NCI-H82 (cell line): Measurements from ENCODE around the gene FAM186B.
"Not testable (repeated sequence)": the region's sequence is repeated elsewhere in the genome, so short reads cannot be mapped to it uniquely, and the experiment has no call there.

Source experiments
- DNase-seq: peaks from one replicate; lab custom pipeline; 2025; lab: John Stamatoyannopoulos, UW

FAM186B gene

DNA sequence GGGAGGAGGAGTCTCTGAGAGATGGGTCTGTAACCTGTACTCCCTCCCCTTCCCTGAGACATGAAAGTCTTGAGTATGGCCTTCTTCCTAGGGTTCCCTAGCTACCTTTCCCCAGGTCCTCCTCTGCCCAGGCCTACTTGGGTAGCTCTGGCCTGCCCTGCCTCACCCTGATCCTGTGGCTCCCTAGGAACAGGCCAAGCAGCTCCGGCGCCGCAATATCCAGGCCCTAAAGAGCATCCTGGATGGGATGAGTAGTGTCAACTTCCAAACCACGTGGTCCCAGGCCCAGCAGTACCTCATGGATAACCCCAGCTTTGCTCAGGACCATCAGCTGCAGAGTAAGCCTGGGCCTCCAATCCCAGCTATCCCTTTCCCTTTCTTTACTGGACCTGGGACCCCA, 30.2 kb upstream of the FAM186B start:
- DNase-seq, result no peak

DNA sequence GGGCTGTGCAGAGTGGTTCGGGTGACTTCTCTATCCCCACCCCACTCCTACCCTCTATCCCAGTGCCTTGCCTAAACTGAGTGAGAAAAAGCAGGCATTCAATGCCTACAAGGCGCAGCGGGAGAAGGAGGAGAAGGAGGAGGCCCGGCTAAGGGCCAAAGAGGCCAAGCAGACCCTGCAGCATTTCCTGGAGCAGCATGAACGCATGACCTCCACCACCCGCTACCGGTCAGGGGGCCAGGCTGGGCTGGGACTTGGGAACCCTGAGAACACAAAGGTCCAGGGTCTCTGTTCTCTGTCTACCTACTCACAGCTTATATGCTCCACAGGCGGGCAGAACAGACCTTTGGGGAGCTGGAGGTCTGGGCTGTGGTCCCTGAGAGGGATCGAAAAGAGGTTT, 29.6 kb upstream of the FAM186B start:
- DNase-seq, result no peak

GRCh38 chr12:49633703-49634345, 28.4 kb upstream of the FAM186B start:
- DNase-seq, result no peak

DNA sequence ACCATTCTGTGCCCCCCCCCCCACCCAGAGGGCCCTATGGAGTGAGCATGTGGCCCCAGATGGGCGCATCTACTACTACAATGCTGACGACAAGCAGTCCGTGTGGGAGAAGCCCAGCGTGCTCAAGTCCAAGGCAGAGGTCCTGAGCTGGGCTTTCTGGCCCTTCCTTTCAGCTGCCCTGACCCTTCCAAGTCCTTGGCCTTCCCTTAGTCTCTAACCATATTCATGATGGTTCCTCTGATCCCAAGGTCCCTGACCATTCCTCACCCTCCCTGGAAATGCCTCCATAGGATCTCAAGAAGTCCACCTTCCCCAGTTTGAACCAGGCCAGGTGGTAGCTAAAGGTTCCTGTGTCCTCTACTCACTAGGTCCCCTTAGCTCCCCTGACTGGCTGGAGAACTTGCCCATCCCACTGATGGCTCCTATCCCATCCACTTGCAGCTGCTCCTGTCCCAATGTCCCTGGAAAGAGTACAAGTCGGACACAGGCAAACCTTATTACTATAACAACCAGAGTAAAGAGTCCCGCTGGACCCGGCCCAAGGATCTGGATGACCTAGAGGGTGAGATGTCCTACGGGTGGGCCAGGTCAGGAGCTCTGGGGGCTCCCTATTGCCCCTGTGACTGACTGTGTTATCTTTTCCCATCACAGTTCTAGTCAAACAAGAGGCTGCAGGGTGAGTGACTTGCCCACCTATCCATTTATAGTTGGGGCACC, 27.7 kb upstream of the FAM186B start:
- no peak for DNase-seq

GRCh38 chr12:49632401-49632800, 27.0 kb upstream of the FAM186B start:
- no peak for DNase-seq

DNA sequence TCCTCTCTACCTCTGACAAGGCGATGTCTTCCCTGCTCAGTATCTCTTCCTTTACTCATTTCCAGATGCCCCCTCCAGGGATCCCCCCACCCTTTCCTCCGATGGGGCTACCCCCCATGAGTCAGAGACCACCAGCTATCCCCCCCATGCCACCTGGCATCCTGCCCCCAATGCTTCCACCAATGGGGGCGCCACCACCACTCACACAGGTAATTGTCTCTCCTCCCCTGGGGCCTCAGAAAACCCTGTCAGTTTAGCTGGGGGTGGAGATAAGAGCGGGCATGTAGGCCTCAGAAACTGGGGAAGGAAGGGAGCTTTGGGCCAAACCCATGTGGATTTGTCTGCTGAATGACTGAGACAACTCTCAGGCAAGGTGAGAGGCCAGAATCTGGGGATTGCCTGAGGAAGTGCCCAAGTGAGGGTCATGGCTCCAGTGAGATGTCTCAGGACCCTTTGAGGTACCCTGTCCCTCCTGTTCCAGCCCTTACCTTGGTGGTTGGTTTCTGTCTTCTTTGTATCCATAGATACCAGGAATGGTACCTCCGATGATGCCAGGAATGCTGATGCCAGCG, 26.0 kb upstream of the FAM186B start:
- DNase-seq, result no peak

GRCh38 chr12:49627752-49628360, 22.4 kb upstream of the FAM186B start:
- no peak for DNase-seq

- DNase-seq, result no peak
Measured at GRCh38 chr12:49626836-49627235, 21.4 kb upstream of the FAM186B start.

DNA sequence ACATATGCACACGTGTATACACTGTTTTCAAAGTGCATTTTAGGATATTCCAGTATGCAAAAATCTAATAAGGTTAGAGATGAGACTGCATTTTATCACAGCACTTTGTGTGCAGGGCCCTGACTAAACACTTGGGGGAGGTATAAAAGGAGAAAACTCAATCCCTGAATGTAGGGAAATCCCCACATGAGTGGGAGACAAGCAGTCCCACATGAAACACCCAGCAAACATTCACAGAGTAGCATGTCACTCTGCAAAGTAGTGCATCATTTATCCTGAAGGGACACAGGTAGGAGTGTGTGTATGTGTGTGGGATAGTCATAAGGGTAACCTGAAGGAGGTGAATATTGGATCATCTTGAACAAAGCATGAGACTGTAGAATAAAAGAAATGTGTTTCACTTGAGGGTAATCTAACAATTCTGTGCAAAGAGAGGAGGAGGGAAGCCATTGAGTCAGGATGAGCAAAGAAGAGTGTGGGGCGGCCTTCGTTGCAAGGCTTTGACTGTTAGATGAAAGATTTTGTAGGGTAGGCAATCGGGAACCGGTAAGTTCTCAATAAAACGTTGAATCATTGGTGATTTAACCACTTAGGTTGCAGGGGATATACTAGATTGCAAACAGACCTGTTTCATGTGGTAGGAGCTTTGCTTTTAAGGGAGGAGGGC, 20.9 kb upstream of the FAM186B start:
- no peak for DNase-seq

DNA sequence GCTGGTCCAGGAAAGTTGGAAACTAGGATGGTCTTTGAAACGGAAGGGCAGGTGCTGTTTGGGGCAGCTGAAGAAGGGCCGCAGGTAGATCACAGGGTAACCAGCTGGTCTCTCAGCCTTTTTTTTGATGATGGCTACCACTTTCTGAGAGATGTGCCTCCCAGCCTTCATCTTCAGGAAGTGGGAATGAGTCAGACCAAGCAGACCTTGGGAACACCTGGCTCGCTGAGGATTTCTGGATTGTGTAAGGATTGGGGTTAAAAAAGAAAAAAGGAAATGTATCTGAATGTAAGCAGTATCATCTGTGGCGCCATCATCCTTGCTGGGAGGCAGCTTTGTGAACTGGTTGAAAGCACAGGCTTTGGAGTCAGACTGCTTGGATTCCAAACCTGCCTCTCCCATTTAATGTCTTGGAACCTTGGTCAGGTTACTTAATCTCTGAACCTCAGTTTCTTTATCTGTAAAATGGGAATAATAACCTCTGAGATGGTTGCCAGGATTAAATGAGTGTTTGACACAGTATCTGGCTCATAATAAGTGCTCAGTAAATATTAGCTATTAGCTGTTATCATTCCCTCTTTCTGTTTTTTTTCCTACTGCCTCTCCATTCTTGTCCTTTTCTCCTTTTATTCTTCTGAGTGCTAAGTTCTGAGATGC, 19.6 kb upstream of the FAM186B start:
- no peak for DNase-seq

GRCh38 chr12:49623142-49623904, 17.9 kb upstream of the FAM186B start, which contains the start of gene PRPF40B:
TSS of gene PRPF40B (plus strand) at chr12:49623561. CDS start at chr12:49623591, 30 bp downstream.
- peak; percentile 97 for DNase-seq

- DNase-seq, result peak; percentile 67
Measured at GRCh38 chr12:49622501-49623141, 17.2 kb upstream of the FAM186B start.

DNA sequence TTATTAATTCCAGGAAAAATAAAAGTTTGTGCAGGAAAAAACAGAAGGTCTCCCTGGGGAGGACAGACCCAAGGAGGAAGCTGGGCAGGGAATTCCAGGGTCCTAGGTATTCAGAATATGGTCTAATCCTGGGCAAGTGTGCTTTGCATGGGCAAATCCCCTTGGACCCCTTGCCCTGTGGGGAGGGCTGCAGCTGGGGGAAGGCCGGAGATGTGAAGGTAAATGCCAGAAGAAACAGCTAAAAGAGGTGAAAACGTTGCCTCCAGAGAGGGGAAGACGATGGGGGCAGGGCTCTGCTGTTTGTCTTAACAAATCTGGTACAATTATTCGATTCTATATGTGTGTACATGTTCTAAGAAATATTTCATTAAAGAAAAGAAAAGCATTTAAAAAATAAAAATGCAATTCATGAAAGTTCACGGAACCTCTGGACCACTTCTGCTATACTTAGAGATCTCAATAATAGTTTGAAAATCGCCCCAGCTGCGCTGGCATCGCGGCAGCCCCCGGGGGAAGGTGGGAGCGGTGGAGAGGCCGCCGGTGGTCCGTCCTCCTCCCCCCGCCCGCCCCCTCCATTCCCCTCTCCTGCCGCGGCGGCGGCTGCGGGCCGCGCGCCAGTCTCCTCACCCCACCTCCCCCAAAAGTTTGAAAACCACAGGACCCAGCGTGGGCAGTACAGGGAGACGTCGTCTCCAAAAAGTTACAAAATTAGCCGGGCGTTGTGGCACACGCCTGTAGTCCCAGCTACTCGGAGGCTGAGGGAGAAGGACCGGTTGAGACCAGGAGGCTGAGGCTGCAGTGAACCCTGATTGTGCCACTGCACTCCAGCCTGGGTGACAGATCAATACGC, 16.4 kb upstream of the FAM186B start:
- no peak for DNase-seq

GRCh38 chr12:49619286-49619685, 13.8 kb upstream of the FAM186B start:
- DNase-seq, result no peak

GRCh38 chr12:49618576-49618975, 13.1 kb upstream of the FAM186B start:
- no peak for DNase-seq

DNA sequence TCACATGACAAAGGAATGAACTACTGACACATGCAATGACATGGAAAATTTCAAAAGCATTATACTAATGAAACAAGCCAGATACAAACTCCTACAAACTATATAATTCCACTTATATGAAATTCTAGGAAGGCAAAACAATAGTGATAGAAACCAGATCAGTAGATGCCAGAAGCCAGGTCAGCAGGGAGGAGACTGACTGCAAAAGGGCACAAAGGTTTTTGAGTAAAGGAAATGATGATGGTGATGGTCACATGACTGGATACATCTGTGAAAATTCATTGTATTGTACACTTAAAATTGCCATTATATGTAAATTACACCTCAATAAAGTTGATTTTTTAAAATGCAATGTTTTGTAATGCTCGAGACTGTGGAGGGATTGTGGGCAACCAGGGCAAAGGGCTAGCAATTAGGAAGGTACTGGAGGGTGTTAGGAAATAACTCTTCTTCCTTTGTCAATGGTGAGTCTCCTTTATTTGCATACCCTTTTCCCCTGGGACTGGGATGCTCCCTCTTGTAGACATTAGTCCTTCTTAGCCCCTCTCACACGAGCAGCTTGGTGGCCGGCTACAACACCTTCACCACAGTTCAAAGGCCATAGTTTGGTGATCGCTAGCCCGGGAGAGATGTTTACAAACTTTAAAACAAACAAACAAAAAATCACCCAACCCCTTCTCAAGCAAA, 11.2 kb upstream of the FAM186B start:
- peak; percentile 67 for DNase-seq

DNA sequence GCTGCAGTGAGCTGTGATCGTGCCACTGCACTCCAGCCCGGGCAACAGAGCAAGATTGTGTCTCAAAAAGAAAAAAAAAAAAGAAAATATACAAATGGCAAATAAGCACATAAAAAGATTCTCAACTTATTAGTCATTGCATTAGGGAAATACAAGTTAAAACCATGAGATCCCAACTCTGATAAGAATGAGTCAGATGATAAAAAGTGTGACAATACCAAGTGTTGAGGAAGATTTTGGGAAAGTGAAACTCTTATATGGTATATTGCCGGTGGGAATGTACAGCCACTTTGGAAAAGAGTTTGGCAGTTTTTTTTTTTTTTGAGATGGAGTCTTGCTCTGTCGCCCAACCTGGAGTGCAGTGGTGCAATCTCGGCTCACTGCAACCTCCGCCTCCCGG, 10.3 kb upstream of the FAM186B start:
- DNase-seq, result no peak

DNA sequence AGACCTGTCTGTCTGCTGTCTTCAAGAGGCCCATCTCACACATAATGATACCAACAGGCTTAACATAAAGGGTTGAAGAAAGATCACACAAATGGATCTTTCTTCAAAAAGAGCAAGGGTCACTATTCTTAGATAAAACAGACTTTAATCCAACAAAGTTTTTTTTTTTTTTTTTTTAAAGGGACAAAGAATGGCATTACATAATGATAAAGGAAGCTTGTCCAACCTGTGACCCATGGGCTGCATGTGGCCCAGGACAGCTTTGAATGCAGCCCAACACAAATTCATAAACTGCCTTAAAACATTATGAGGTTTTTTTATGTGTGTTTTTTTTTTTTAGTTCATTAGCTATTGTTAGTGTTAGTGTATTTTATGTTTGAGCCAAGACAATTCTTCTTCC, 6.8 kb upstream of the FAM186B start:
- DNase-seq, result no peak

GRCh38 chr12:49610785-49611184, 5.3 kb upstream of the FAM186B start:
- DNase-seq, result not testable (repeated sequence)
